Activated CD8-positive, alpha-beta T cell treated with anti-CD3 and anti-CD28 coated beads, Interleukin-2, amount 10 ng/mL, durations not matched to agents 7 days and 5 days (primary cell): Measurements from ENCODE around the gene SLC27A1. TPM values are rescaled to one million over a fixed set of nuclear protein-coding genes. Genes with fewer than 3 reads are reported as not detected.
A peak's percentile ranks its signal among the peaks of the same experiment; 100 is the strongest.

Experiments
- ATAC-seq: fragments of 150-1000 bp; cut with Tn5 transposase; one replicate; pipeline ENCODE4 v1.10.0; 2021; ENCODE audit warnings: moderate library complexity
- CTCF ChIA-PET: fragments of 350-600 bp; sonication (Branson Sonifier 250); formaldehyde crosslinking; loops from one replicate; lab custom pipeline; 2021; ENCODE audit warnings: antibody characterized with exemption; lab: Charles Lee
- POLR2A ChIA-PET: fragments of 350-600 bp; sonication (Branson Sonifier 250); formaldehyde crosslinking; loops from one replicate; lab custom pipeline; 2021; ENCODE audit warnings: antibody characterized with exemption; lab: Charles Lee
- DNase-seq: peaks from one replicate; pipeline ENCODE4 v3.0.0-alpha.2; 2020
- H3K27ac Mint-ChIP-seq: one replicate; pipeline ENCODE4 v1.8.0; 2021; ENCODE audit warnings: mild to moderate bottlenecking, mixed read lengths
- H3K27me3 Mint-ChIP-seq: one replicate; pipeline ENCODE4 v1.8.0; 2021; ENCODE audit warnings: low read depth, mixed read lengths
- H3K36me3 Mint-ChIP-seq: one replicate; pipeline ENCODE4 v1.8.0; 2021; ENCODE audit warnings: low read depth, mixed read lengths
- H3K4me1 Mint-ChIP-seq: one replicate; pipeline ENCODE4 v1.8.0; 2021; ENCODE audit warnings: low read depth, mixed read lengths
- H3K4me3 Mint-ChIP-seq: one replicate; pipeline ENCODE4 v1.8.0; 2021; ENCODE audit warnings: mild to moderate bottlenecking, mixed read lengths
- H3K9me3 Mint-ChIP-seq: one replicate; pipeline ENCODE4 v1.8.0; 2022; ENCODE audit warnings: mixed read lengths; ENCODE audit not compliant: insufficient read depth
- total RNA-seq, 2 experiments: library from RNA; stranded (reverse); gene quantifications; one replicate each; pipeline ENCODE4 v1.2.3, GENCODE V29; 2021

Gene SLC27A1
- total RNA-seq, 2 experiments from 2014 or later: 7.3 to 7.4 TPM

DNA sequence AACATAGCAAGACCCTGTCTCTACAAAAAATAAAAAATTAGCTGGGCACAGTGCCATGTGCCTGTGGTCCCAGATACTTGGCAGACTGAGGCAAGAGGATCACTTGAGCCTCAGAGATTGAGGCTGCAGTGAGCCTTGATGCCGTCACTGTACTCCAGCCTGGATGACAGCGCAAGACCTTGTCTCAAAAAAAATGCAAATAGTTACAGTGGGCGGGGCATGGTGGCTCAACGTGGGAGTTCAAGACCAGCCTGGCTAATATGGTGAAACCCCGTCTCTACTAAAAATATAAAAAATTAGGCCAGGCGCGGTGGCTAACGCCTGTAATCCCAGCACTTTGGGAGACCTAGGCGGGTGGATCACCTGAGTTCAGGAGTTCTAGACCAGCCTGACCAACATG lies 49.6 kb downstream of the SLC27A1 start:
- no peak overlapping the region for H3K27ac Mint-ChIP-seq
- H3K4me1 Mint-ChIP-seq: peaks cover 27% of the 10 kb centered on the region
- DNase-seq: no peak
- H3K36me3 Mint-ChIP-seq: peaks cover 60% of the 10 kb centered on the region
- POLR2A ChIA-PET: interaction anchor here (4.4 kb wide), 1 partner anchor 8 kb away, joined by 36 read pairs; the partner anchor contains the start of gene PGLS
- CTCF ChIA-PET: interaction anchor here (3.2 kb wide), 1 partner anchor 24 kb away, joined by 17 read pairs; no protein-coding TSS in a partner anchor
- no peak for ATAC-seq
- H3K4me3 Mint-ChIP-seq: no peak overlapping the region
- peaks cover 12% of the 10 kb centered on the region for H3K9me3 Mint-ChIP-seq
- no peaks in the 10 kb centered on the region for H3K27me3 Mint-ChIP-seq

DNA sequence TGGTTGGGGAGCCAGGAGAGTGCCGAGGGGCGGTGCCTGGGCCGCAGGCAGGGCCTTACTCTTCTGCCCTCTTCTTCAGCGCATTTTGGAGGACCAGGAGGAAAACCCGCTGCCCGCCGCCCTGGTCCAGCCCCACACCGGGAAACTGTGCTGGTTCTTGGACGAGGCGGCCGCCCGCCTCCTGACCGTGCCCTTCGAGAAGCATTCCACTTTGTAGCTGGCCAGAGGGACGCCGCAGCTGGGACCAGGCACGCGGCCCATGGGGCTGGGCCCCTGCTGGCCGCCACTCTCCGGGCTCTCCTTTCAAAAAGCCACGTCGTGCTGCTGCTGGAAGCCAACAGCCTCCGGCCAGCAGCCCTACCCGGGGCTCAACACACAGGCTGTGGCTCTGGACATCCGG lies 50.5 kb downstream of the SLC27A1 start:
- no peaks in the 10 kb centered on the region for H3K27me3 Mint-ChIP-seq
- H3K27ac Mint-ChIP-seq: no peak overlapping the region
- ChIA-PET CTCF (interaction anchor here (3.0 kb wide), 1 partner anchor 10 kb away, joined by 13 read pairs; the partner anchor contains the start of gene PGLS), POLR2A (interaction anchor here (4.4 kb wide), 1 partner anchor 9 kb away, joined by 36 read pairs; the partner anchor contains the start of gene PGLS)
- H3K9me3 Mint-ChIP-seq: peaks cover 12% of the 10 kb centered on the region
- H3K36me3 Mint-ChIP-seq: peaks cover 56% of the 10 kb centered on the region
- DNase-seq (no peak), ATAC-seq (no peak)
- H3K4me1 Mint-ChIP-seq: peaks cover 34% of the 10 kb centered on the region
- no peak overlapping the region for H3K4me3 Mint-ChIP-seq

DNA sequence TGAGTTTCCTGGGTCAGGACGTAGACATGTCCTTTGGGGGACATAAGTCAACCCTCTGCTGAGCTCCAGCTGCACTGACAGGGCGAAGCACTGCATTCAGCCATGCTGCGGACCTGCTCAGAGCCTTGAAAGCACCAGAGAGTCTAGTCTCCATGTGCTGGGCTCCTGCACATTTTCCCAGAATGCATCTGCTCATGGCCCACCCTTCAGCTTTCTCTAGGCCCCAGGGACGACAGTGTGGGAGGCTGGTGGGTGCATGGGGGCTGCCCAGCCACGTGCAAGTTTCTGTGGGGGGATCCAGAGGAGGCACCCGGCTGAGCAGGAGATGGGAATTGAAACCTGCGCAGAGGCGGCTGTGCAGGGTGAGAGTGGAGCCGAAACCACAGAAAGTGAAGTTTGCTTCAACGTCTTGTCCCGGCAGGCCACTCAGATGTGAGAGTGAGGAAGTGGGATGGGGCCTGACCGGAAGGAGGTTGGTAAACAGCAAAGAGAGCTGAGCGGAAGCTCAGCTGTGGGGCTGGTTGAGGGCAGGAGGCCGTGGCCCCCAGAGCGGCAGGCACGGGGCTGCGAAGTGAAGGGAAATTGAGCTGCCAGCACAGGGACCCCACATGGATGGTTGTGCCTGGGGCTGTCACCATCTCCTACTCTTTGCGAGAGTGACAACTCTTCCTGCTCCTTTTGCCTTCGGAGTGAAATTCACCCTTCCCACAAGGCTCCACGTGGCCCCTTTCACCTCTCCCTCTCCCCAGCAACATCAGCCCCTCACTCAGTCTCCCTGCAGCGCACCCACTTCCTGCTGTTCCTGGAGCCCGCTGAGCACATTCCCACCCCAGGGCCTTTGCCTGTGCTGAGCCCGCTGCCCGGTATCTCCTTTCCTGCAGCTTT lies 52.9 kb downstream of the SLC27A1 start:
- DNase-seq (peak; percentile 89), ATAC-seq (peak; percentile 89)
- no peaks in the 10 kb centered on the region for H3K9me3 Mint-ChIP-seq
- H3K36me3 Mint-ChIP-seq: peaks cover 35% of the 10 kb centered on the region
- no peaks in the 10 kb centered on the region for H3K27me3 Mint-ChIP-seq
- ChIA-PET CTCF (interaction anchor here (0.7 to 4.0 kb wide), 12 partner anchors 12 to 336 kb away, joined by 3 to 40 read pairs (median 4); partner anchors contain the start of genes MVB12A, PGLS and RPL18A), POLR2A (interaction anchor here (0.6 to 4.4 kb wide), 9 partner anchors 9 to 116 kb away, joined by 3 to 36 read pairs (median 3); partner anchors contain the start of genes MVB12A and PGLS)
- peak overlapping the region; percentile 92 for H3K27ac Mint-ChIP-seq
- H3K4me1 Mint-ChIP-seq: peaks cover 49% of the 10 kb centered on the region
- H3K4me3 Mint-ChIP-seq: peak overlapping the region; percentile 63

DNA sequence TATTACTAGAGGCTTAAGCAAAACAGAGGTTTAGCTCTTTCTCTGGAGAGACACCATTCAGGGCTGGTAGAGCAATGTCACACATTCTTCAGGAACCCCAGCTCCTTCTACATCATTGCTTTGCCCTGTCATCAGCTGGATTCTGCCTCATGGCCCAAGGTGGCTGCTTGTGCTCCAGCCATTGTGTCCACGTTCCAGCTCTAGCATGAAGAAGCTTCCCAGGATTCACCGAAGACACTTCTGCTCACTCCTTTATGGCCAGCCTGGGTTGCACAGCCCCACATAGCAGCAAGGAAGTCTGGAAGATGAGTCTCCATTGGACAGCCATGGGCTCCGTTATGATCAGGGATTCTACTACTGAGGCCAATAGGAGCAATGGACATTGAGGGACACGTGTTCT lies 54.3 kb downstream of the SLC27A1 start:
- DNase-seq (no peak), ATAC-seq (no peak)
- Mint-ChIP-seq H3K36me3 (peaks cover 27% of the 10 kb centered on the region), H3K27me3 (peaks cover 7% of the 10 kb centered on the region), H3K9me3 (peaks cover 4% of the 10 kb centered on the region), H3K4me1 (peaks cover 55% of the 10 kb centered on the region), H3K4me3 (no peak overlapping the region), H3K27ac (peak overlapping the region; percentile 92)
- CTCF ChIA-PET: interaction anchor here (4.0 kb wide), 1 partner anchor 29 kb away, joined by 40 read pairs; no protein-coding TSS in a partner anchor
- POLR2A ChIA-PET: interaction anchor here (1.4 to 1.5 kb wide), 2 partner anchors 32 to 105 kb away, joined by 4 to 7 read pairs; partner anchors contain the start of gene MVB12A

DNA sequence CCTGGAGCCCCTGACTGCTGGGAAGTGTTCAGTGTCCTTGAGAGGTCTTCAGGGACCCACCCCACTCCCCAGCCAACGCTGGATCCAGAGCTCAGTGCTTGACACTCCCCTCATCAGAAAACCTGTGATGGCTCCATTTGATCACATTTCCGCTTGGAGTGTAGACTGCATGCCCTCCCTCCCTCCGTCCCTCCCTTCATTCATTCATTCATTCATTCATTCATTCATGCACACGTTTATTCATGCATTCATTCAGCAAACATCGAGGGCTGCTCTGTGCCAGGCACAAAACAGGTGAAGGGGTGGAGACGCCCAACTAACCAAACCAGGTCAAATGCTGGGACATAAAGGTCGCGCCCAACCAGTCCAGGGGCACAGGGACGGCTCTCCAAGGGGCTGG lies 54.8 kb downstream of the SLC27A1 start:
- H3K4me3 Mint-ChIP-seq: no peak overlapping the region
- H3K27ac Mint-ChIP-seq: peak overlapping the region; percentile 92
- peaks cover 4% of the 10 kb centered on the region for H3K9me3 Mint-ChIP-seq
- peaks cover 7% of the 10 kb centered on the region for H3K27me3 Mint-ChIP-seq
- ATAC-seq: no peak
- no peak for DNase-seq
- CTCF ChIA-PET: interaction anchor here (4.0 kb wide), 1 partner anchor 29 kb away, joined by 40 read pairs; no protein-coding TSS in a partner anchor
- peaks cover 57% of the 10 kb centered on the region for H3K4me1 Mint-ChIP-seq
- H3K36me3 Mint-ChIP-seq: peaks cover 23% of the 10 kb centered on the region
- POLR2A ChIA-PET: no interaction called here

DNA sequence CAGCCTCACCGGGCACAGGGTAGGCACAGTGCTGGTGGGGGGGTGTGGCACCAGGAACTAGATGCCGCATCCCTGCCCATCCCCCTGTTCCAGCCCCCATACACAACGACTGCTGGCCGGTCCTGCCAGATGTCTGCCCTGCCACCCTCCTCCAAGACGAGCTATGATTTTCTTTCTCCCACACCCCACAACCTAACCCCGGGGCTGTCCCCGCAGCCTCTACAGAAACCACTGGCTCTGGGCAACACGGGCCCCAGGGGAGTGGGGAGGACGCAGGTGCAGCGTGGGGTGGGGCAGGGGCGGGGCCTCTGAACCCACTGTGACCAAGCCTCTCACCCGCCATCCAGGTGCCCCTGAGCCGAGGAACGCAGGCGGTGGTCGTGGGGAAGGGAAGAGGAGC lies 56.6 kb downstream of the SLC27A1 start:
- Mint-ChIP-seq H3K27me3 (peaks cover 7% of the 10 kb centered on the region), H3K4me1 (peaks cover 57% of the 10 kb centered on the region), H3K9me3 (peaks cover 4% of the 10 kb centered on the region), H3K36me3 (peaks cover 18% of the 10 kb centered on the region), H3K4me3 (no peak overlapping the region), H3K27ac (no peak overlapping the region)
- no peak for ATAC-seq
- no peak for DNase-seq
- ChIA-PET CTCF (no interaction called here), POLR2A (no interaction called here)

DNA sequence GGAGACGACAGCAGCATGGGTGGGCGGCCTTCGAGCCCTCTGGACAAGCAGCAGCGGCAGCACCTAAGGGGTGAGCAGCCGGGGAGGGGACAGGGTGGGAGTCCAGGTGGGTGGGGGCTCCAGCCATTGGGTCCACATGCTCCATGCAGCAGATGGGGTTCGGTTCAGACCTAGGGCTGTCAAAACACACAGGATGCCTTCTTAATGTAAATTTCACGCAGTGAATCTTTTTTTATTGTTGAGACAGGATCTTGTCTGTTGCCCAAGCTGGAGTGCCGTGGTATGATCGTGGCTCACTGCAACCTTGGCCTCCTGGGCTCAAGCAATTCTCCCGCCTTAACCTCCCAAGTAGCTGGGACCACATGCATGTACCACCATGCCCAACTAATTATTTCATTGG lies 57.0 kb downstream of the SLC27A1 start:
- H3K4me1 Mint-ChIP-seq: peaks cover 57% of the 10 kb centered on the region
- H3K27me3 Mint-ChIP-seq: peaks cover 7% of the 10 kb centered on the region
- ChIA-PET CTCF (no interaction called here), POLR2A (no interaction called here)
- DNase-seq (no peak), ATAC-seq (no peak)
- peaks cover 16% of the 10 kb centered on the region for H3K36me3 Mint-ChIP-seq
- no peak overlapping the region for H3K4me3 Mint-ChIP-seq
- no peak overlapping the region for H3K27ac Mint-ChIP-seq
- peaks cover 4% of the 10 kb centered on the region for H3K9me3 Mint-ChIP-seq

DNA sequence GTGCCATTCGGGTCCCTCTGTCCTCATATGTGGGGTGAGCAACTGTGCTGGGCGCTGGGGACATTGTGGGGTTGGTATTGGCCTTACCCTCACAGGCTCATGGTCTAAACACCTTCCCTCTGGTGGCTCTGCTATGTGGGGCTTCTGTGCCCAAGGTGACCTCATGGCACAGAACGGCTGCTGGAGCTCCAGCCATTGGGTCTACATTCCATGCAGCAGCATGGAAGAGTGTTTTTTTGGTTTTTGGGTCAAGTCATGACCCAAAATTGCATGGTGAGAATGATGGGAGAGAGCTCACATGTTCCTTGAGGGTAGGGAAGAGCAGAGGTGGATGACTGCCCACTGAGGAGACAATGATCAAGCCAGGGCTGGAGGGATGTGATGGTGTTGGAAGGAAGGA lies 58.3 kb downstream of the SLC27A1 start:
- Mint-ChIP-seq H3K27ac (no peak overlapping the region), H3K4me3 (no peak overlapping the region), H3K4me1 (peaks cover 44% of the 10 kb centered on the region), H3K27me3 (peaks cover 7% of the 10 kb centered on the region), H3K9me3 (peaks cover 4% of the 10 kb centered on the region), H3K36me3 (peaks cover 8% of the 10 kb centered on the region)
- ChIA-PET CTCF (interaction anchor here (1.0 to 1.6 kb wide), 4 partner anchors 18 to 202 kb away, joined by 3 to 6 read pairs (median 4); partner anchors contain the start of gene PGLS), POLR2A (no interaction called here)
- ATAC-seq (no peak), DNase-seq (no peak)

DNA sequence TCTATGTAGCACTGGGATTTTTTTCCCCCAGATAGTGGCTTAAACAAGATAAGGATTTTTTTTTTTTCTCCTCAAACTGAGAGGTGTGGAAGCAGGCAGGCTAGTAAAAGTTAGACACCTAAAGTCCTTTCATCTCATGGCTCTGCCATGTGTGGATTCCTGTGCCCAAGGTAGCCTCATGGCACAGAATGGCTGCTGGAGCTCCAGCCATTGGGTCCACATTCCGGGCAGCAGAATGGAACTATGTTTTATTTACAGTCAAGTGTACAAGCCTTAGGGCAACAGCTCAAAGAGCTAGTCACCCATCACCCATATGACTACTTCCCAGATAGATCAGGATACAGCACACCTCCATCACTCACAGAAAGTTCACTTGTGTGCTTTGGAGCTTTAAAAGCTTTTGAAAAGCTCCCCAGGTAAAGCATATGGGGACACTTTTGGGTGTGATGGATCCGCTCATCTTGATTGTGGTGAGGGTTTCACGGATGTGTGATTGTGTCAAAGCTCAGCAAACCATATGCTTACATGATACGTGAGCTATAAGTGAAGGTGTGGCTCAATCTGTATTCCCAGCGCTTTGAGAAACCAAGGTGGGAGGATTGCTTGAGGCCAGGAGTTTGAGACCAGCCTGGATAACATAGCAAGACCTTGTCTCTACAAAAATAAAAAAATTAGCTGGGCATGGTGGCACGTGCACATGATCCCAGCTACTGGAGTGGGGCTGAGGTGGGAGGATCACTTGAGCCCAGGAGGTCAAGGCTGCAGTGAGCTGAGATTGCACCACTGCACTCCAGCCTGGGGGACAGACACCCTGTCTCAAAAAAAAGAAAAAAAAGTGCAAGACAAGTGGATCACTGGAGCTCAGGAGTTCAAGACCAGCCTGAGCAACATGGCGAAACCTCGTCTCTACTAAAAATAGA lies 59.2 kb downstream of the SLC27A1 start:
- Mint-ChIP-seq H3K36me3 (peaks cover 4% of the 10 kb centered on the region), H3K27ac (peak overlapping the region; percentile 30), H3K9me3 (peaks cover 4% of the 10 kb centered on the region), H3K27me3 (peaks cover 7% of the 10 kb centered on the region), H3K4me3 (no peak overlapping the region), H3K4me1 (peaks cover 36% of the 10 kb centered on the region)
- ATAC-seq (no peak), DNase-seq (no peak)
- CTCF ChIA-PET: interaction anchor here (0.8 to 1.6 kb wide), 8 partner anchors 10 to 201 kb away, joined by 3 to 6 read pairs (median 4); partner anchors contain the start of genes MVB12A and PGLS
- POLR2A ChIA-PET: interaction anchor here (0.6 to 1.6 kb wide), 3 partner anchors 18 to 1160 kb away, joined by 3 to 5 read pairs (median 3); partner anchors contain the start of gene PGLS

DNA sequence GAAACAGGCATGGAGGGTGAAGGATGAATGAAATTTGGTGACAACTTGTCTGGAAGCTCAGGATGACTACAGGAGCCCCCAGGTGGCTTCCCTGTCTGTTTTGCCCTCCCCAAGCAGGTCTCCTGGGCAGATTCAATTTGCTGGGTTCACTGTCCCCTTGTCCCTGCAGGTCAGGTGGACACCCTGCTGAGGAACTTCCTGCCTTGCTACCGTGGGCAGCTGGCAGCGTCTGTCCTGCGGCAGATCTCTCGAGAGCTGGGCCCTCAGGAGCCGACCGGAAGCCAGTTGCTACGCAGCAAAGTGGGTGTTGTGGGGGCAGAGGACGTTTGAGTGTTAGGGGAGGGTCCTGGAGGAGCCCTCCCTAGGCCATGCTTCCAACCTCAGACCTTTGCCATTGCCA lies 60.3 kb downstream of the SLC27A1 start:
- Mint-ChIP-seq H3K4me1 (peaks cover 26% of the 10 kb centered on the region), H3K36me3 (no peaks in the 10 kb centered on the region), H3K9me3 (peaks cover 4% of the 10 kb centered on the region), H3K27ac (no peak overlapping the region), H3K27me3 (peaks cover 7% of the 10 kb centered on the region), H3K4me3 (no peak overlapping the region)
- ATAC-seq (peak; percentile 21), DNase-seq (no peak)
- CTCF ChIA-PET: interaction anchor here (0.8 to 1.2 kb wide), 3 partner anchors 34 to 111 kb away, joined by 3 to 6 read pairs (median 4); partner anchors contain the start of gene MVB12A
- POLR2A ChIA-PET: interaction anchor here (0.6 to 1.6 kb wide), 2 partner anchors 19 to 318 kb away, joined by 3 to 5 read pairs; partner anchors contain the start of gene PGLS

DNA sequence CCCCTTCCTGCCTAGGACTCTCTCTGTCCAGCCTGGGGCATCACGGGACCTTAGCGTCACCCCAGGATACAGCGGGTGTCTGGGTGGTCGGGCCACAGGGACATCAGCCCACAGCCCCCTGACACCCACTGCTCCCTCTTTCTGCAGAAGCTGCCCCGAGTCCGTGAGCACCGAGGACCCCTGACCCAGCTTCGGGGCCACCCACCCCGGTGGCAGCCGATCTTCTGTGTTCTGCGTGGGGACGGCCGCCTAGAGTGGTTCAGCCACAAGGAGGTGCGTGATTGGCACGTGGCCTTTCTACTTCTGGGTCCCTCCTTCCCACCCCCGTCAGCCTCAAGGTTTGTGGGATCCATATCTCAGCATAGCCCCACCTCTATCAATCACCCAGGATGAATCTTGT lies 61.8 kb downstream of the SLC27A1 start:
- POLR2A ChIA-PET: no interaction called here
- CTCF ChIA-PET: no interaction called here

More for the DNA sequence above, 61.8 kb downstream of the SLC27A1 start:
- Mint-ChIP-seq H3K9me3 (peaks cover 4% of the 10 kb centered on the region), H3K4me3 (no peak overlapping the region), H3K27ac (no peak overlapping the region), H3K4me1 (peaks cover 13% of the 10 kb centered on the region), H3K36me3 (no peaks in the 10 kb centered on the region), H3K27me3 (peaks cover 7% of the 10 kb centered on the region)
- ATAC-seq (no peak), DNase-seq (no peak)
